ENCODE results near the gene NDUFB8.
A peak's percentile ranks its signal among the peaks of the same experiment; 100 is the strongest.

The NDUFB8 gene

GRCh38 chr10:100544950-100545349 lies 15.3 kb upstream of the NDUFB8 start:
- no peak overlapping the region for H3K4me3 ChIP-seq (replicated peaks in 1 of 2; ENCODE audit: low read depth in 2 of 2, low read length in 2 of 2)
- TF ChIP-seq CTCF (IDR thresholded peaks at IDR 0.05; ENCODE audit: low read depth, low read length), result no peak
- no peak for DNase-seq (ENCODE audit: low read depth in 2 of 2)

- no peak for TF ChIP-seq CTCF (IDR thresholded peaks at IDR 0.05; ENCODE audit: low read depth, low read length)
- no peak for DNase-seq (ENCODE audit: low read depth in 2 of 2)
- no peak overlapping the region for H3K4me3 ChIP-seq (replicated peaks in 1 of 2; ENCODE audit: low read depth in 2 of 2, low read length in 2 of 2)
Observed at GRCh38 chr10:100537475-100537874, 7.8 kb upstream of the NDUFB8 start.

GRCh38 chr10:100535715-100536353 lies 6.2 kb upstream of the NDUFB8 start, which contains the start of gene HIF1AN:
Gene HIF1AN (plus strand): TSS chr10:100535943. CDS start chr10:100535959, 16 bp downstream.
- peak; percentile 96 for TF ChIP-seq CTCF (IDR thresholded peaks at IDR 0.05; ENCODE audit: low read depth, low read length)
- DNase-seq (ENCODE audit: low read depth in 2 of 2), result peak; percentile 97
- peak within 1 kb of the TSS; percentile 70 to 72 for H3K4me3 ChIP-seq (replicated peaks in 1 of 2; ENCODE audit: low read depth in 2 of 2, low read length in 2 of 2)

GRCh38 chr10:100535338-100535714 lies 5.7 kb upstream of the NDUFB8 start:
- peak overlapping the region; percentile 70 to 72 for H3K4me3 ChIP-seq (replicated peaks in 1 of 2; ENCODE audit: low read depth in 2 of 2, low read length in 2 of 2)
- no peak for DNase-seq (ENCODE audit: low read depth in 2 of 2)
- TF ChIP-seq CTCF (IDR thresholded peaks at IDR 0.05; ENCODE audit: low read depth, low read length), result no peak

- no peak for TF ChIP-seq CTCF (IDR thresholded peaks at IDR 0.05; ENCODE audit: low read depth, low read length)
- no peak overlapping the region for H3K4me3 ChIP-seq (replicated peaks in 1 of 2; ENCODE audit: low read depth in 2 of 2, low read length in 2 of 2)
- no peak for DNase-seq (ENCODE audit: low read depth in 2 of 2)
Observed at GRCh38 chr10:100534726-100535125, 5.1 kb upstream of the NDUFB8 start.

GRCh38 chr10:100531761-100532160 lies 2.1 kb upstream of the NDUFB8 start:
- TF ChIP-seq CTCF (IDR thresholded peaks at IDR 0.05; ENCODE audit: low read depth, low read length), result no peak
- DNase-seq (ENCODE audit: low read depth in 2 of 2), result no peak
- H3K4me3 ChIP-seq (replicated peaks in 1 of 2; ENCODE audit: low read depth in 2 of 2, low read length in 2 of 2), result no peak overlapping the region
